B cell (primary cell): ENCODE measurements around the gene GPR152. TPM values are rescaled to one million over a fixed set of nuclear protein-coding genes. Genes with fewer than 3 reads are reported as not detected.
A peak's percentile ranks its signal among the peaks of the same experiment; 100 is the strongest.

Experiments
- ATAC-seq: fragments of 200-7000 bp; cut with Tn5 transposase; one replicate; pipeline ENCODE4 v1.10.0; 2021; ENCODE audit warnings: low read depth, mild to moderate bottlenecking, moderate number of reproducible peaks, moderate library complexity
- CTCF ChIA-PET: fragments of 350-600 bp; sonication (Branson Sonifier 250); formaldehyde crosslinking; loops from one replicate; lab custom pipeline; 2021; ENCODE audit warnings: antibody characterized with exemption, inconsistent platforms; lab: Charles Lee
- POLR2A ChIA-PET: fragments of 350-600 bp; sonication (Branson Sonifier 250); formaldehyde crosslinking; loops from one replicate; lab custom pipeline; 2021; ENCODE audit warnings: antibody characterized with exemption; lab: Charles Lee
- DNase-seq: peaks from one replicate; pipeline ENCODE4 v3.0.0; 2013
- H2AFZ ChIP-seq: 2 replicates; pipeline ENCODE4 v1.6.1; 2012; ENCODE audit warnings: mild to moderate bottlenecking, low read depth, low read length; ENCODE audit not compliant: insufficient read depth, poor library complexity, severe bottlenecking
- H3K27ac ChIP-seq, 2 donors: 1 replicate in 1 of 2; 2 replicates in 1 of 2; pipeline ENCODE4 v1.5.1; 2012 to 2013; ENCODE audit warnings: low read length in 2 of 2, mild to moderate bottlenecking in 2 of 2, moderate library complexity in 1 of 2
- H3K27me3 ChIP-seq, 4 experiments: fragments of 200-600 bp in 1 of 4; sonication (generic) in 1 of 4; replicated peaks in 1 of 4; 1 replicate in 2 of 4; 2 replicates in 2 of 4; pipeline versions ENCODE4 v1.6.1 to v1.7.0; 2013 to 2016; ENCODE audit warnings: low read length in 3 of 4, mild to moderate bottlenecking in 2 of 4, mixed read lengths in 1 of 4, moderate library complexity in 1 of 4; ENCODE audit not compliant: insufficient read depth in 4 of 4, control insufficient read depth in 3 of 4; ENCODE audit errors: control extremely low read depth in 1 of 4
- H3K36me3 ChIP-seq, 2 experiments: replicated peaks in 1 of 2; 1 replicate in 1 of 2; 2 replicates in 1 of 2; pipeline versions ENCODE4 v1.6.1 to v1.7.1; 2013; ENCODE audit warnings: low read length in 1 of 2; ENCODE audit not compliant: insufficient read depth in 2 of 2, control insufficient read depth in 1 of 2; ENCODE audit errors: control extremely low read depth in 1 of 2, extremely low read depth in 1 of 2
- H3K4me1 ChIP-seq, 2 donors: fragments of 200-600 bp in 1 of 2; sonication (generic) in 1 of 2; 1 replicate in 1 of 2; 2 replicates in 1 of 2; pipeline versions ENCODE4 v1.5.1 to v1.6.1; 2013 to 2017; ENCODE audit warnings: low read length in 2 of 2; ENCODE audit not compliant: control insufficient read depth in 2 of 2, insufficient read depth in 2 of 2
- H3K4me2 ChIP-seq: replicated peaks from 2 replicates; pipeline ENCODE3; 2012; ENCODE audit warnings: mild to moderate bottlenecking, low read depth, low read length; ENCODE audit not compliant: poor library complexity, severe bottlenecking
- H3K4me3 ChIP-seq, 5 experiments: fragments of 200-600 bp in 1 of 5; sonication (generic) in 1 of 5; 1 replicate in 3 of 5; 2 replicates in 2 of 5; pipeline versions ENCODE4 v1.5.1 to v1.7.0; 2011 to 2016; ENCODE audit warnings: low read length in 4 of 5, mild to moderate bottlenecking in 4 of 5, low read depth in 2 of 5, control low read depth in 1 of 5, moderate library complexity in 1 of 5; ENCODE audit not compliant: insufficient read depth in 1 of 5; ENCODE audit errors: control extremely low read depth in 1 of 5, extremely low read depth in 1 of 5
- H3K79me2 ChIP-seq: fragments of 200-600 bp; sonication (generic); one replicate; pipeline ENCODE4 v1.6.0; 2016; ENCODE audit warnings: low read length; ENCODE audit not compliant: control insufficient read depth, insufficient read depth
- H3K9ac ChIP-seq: fragments of 200-600 bp; sonication (generic); 2 replicates; pipeline ENCODE4 v1.6.1; 2017; ENCODE audit warnings: mild to moderate bottlenecking, low read length, moderate library complexity
- H3K9me3 ChIP-seq, 3 donors: one replicate each; pipeline versions ENCODE4 v1.6.1 to v1.7.1; 2013; ENCODE audit warnings: low read length in 2 of 3; ENCODE audit not compliant: control insufficient read depth in 2 of 3, insufficient read depth in 1 of 3; ENCODE audit errors: control extremely low read depth in 1 of 3
- H4K20me1 ChIP-seq: 2 replicates; pipeline ENCODE4 v1.6.0; 2012; ENCODE audit warnings: mild to moderate bottlenecking, low read length; ENCODE audit not compliant: insufficient read depth, control insufficient read depth, poor library complexity, severe bottlenecking
- H3K27ac Mint-ChIP-seq: one replicate; pipeline ENCODE4 v1.8.0; 2021; ENCODE audit warnings: mixed read lengths
- H3K27me3 Mint-ChIP-seq: one replicate; pipeline ENCODE4 v1.8.0; 2021; ENCODE audit warnings: mixed read lengths
- H3K4me1 Mint-ChIP-seq: one replicate; pipeline ENCODE4 v1.8.0; 2021; ENCODE audit warnings: mixed read lengths
- H3K4me3 Mint-ChIP-seq: one replicate; pipeline ENCODE4 v1.8.0; 2021; ENCODE audit warnings: mixed read lengths
- H3K9me3 Mint-ChIP-seq: one replicate; pipeline ENCODE4 v1.8.0; 2022; ENCODE audit warnings: mixed read lengths; ENCODE audit not compliant: insufficient read depth
- EZH2 ChIP-seq: IDR thresholded peaks from 2 replicates; pipeline ENCODE4 v1.6.1; 2012; ENCODE audit warnings: borderline replicate concordance, low read depth, mild to moderate bottlenecking, moderate library complexity, low read length; ENCODE audit not compliant: insufficient read depth, poor library complexity, severe bottlenecking
- WGBS: methylation state at CpG from one replicate; pipeline ENCODE4 v1.1.5; 2013; ENCODE audit warnings: missing lambda C conversion rate; ENCODE audit not compliant: insufficient coverage; 5-methylcytosine and 5-hydroxymethylcytosine counted together
- intact Hi-C: fragments of 100-400 bp; cut with micrococcal nuclease; formaldehyde crosslinking; loops from one replicate; pipeline ENCODE4 v1.10.0; 2022
- polyA plus RNA-seq: library from polyadenylated mRNA; depleted of rRNA; stranded (reverse); fragments of >200 nt; gene quantifications from 2 replicates; pipeline ENCODE4 v1.2.3, GENCODE V29; 2012
- total RNA-seq, 2 donors: library from RNA; stranded (reverse); fragments of 120-200 nt in 1 of 2; gene quantifications; 1 replicate in 1 of 2; 2 replicates in 1 of 2; pipeline versions ENCODE4 v1.2.3 to v1.2.4, GENCODE V29; 2013 to 2022
- TF ChIP-seq, protein P1 (sequence below): fragments of 200-600 bp; IDR thresholded peaks from one replicate; pipeline ENCODE4 v1.8.0; 2022; ENCODE audit warnings: antibody characterized with exemption, mild to moderate bottlenecking

The GPR152 gene
- total and polyA plus RNA-seq, 2 donors (not counting 1 experiment from before 2014, with no cell fraction given) = 0.24 TPM; not detected in 1

DNA sequence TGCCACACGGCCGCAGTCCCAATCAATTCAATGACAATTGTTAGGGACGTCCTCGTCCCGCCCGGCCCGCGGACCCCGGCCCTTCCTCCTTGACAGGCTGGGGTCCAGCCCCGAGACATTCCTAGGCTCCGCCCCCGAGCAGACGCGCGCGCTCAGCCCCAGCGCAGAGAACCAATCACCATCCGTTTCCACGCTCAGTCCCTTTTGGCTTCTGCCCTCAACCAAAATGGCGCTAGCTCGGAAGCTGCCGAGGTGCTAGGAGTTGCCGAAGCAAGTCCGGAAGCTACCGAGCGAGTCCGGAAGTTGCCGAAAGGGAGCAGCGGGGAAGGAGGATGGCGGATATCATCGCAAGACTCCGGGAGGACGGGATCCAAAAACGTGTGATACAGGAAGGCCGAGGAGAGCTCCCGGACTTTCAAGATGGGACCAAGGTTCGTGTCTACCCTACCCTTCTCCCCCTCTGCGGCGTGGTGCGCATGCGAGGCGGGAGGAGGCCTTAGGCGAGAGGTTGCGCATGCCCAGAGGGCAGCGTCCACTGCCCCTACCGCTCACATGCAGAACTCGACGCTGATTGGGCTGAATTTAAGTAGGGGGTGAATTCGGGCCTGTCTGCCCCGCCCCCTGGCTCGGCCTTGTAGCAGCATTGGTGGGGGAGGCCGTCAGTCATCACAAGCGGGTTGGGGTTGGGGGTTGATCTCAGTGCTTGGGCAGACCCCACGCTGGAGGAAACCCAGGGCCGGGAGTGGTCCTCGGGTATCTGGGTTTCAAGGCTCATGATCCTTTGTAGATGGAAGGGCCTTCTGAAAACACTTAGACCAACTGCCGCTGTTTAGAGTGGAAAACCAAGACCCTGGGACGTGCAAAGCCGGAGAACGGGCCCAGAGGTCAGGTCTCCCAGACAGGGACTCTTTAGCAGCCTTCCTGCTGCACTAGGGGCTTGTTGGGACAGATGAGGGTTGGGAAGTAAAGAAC is 30.6 kb upstream of the GPR152 start, which contains the start of gene AIP:
TSS of gene AIP (plus strand) at position 200 of the 972 bp plus-strand sequence. CDS start at position 333, 133 bp downstream.
- H3K4me1 ChIP-seq = peaks cover 38 to 56% of the 10 kb centered on the region in 2 donors
- Mint-ChIP-seq H3K4me1 (peaks cover 56% of the 10 kb centered on the region), H3K9me3 (no peaks in the 10 kb centered on the region), H3K27ac (peak within 1 kb of the TSS; percentile 100), H3K27me3 (no peaks in the 10 kb centered on the region), H3K4me3 (peak within 1 kb of the TSS; percentile 99)
- peak within 1 kb of the TSS; percentile 83 for H2AFZ ChIP-seq
- H3K4me2 ChIP-seq = peak within 1 kb of the TSS; percentile 89
- H3K4me3 ChIP-seq = peak within 1 kb of the TSS; percentile 56 to 99 (median 68)
- 11% methylated on average over 59 of the region's 60 CpGs for WGBS
- ATAC-seq = peak; percentile 87
- ChIA-PET CTCF (interaction anchor here (0.8 to 4.0 kb wide), 11 partner anchors 15 to 132 kb away, joined by 3 to 19 read pairs (median 5); partner anchors contain the start of genes PITPNM1, PPP1CA, RAD9A and RPS6KB2), POLR2A (interaction anchor here (0.5 to 4.9 kb wide), 16 partner anchors 8 to 195 kb away, joined by 3 to 53 read pairs (median 4); partner anchors contain the start of genes PITPNM1, POLD4, PPP1CA and PTPRCAP)
- intact Hi-C loops = loop anchor here (1.0 to 2.0 kb wide), 7 partner anchors 14 to 206 kb away; partner anchors contain the start of genes CDK2AP2, PITPNM1, PTPRCAP and RPS6KB2
- peak; percentile 98 for DNase-seq
- peaks cover 42% of the 10 kb centered on the region for H3K79me2 ChIP-seq
- H3K27me3 ChIP-seq = no peaks in the 10 kb centered on the region
- H3K9ac ChIP-seq = peak within 1 kb of the TSS; percentile 71
- peak within 1 kb of the TSS; percentile 75 to 79 for H3K27ac ChIP-seq
- peaks cover 0 to 18% of the 10 kb centered on the region in 2 experiments for H3K36me3 ChIP-seq
- peaks cover 35% of the 10 kb centered on the region for H4K20me1 ChIP-seq
- no peaks in the 10 kb centered on the region for H3K9me3 ChIP-seq
- TF ChIP-seq, protein P1, sequence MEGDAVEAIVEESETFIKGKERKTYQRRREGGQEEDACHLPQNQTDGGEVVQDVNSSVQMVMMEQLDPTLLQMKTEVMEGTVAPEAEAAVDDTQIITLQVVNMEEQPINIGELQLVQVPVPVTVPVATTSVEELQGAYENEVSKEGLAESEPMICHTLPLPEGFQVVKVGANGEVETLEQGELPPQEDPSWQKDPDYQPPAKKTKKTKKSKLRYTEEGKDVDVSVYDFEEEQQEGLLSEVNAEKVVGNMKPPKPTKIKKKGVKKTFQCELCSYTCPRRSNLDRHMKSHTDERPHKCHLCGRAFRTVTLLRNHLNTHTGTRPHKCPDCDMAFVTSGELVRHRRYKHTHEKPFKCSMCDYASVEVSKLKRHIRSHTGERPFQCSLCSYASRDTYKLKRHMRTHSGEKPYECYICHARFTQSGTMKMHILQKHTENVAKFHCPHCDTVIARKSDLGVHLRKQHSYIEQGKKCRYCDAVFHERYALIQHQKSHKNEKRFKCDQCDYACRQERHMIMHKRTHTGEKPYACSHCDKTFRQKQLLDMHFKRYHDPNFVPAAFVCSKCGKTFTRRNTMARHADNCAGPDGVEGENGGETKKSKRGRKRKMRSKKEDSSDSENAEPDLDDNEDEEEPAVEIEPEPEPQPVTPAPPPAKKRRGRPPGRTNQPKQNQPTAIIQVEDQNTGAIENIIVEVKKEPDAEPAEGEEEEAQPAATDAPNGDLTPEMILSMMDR = no peak
- no peak for TF ChIP-seq EZH2
